RWPE2 (cell line): ENCODE results near the gene CCR5AS.
"Not testable (repeated sequence)": the region's sequence is repeated elsewhere in the genome, so short reads cannot be mapped to it uniquely, and the experiment has no call there.

ENCODE experiments used
- ATAC-seq: fragments of 200-7000 bp; cut with Tn5 transposase; 3 replicates; pipeline ENCODE4 v1.9.1; 2021; ENCODE audit warnings: low read depth
- DNase-seq: peaks from one replicate; pipeline ENCODE4 v3.0.0-alpha.2; 2020; ENCODE audit warnings: low spot score
- H3K27ac ChIP-seq: fragments of 450-650 bp; 2 replicates; pipeline ENCODE4 v1.5.1; 2017; ENCODE audit warnings: mild to moderate bottlenecking; ENCODE audit not compliant: poor library complexity, severe bottlenecking
- H3K27me3 ChIP-seq: fragments of 250-450 bp; sonication (Bioruptor Pico); 2 replicates; pipeline ENCODE4 v1.5.1; 2021; ENCODE audit warnings: mild to moderate bottlenecking, moderate library complexity; ENCODE audit not compliant: insufficient read depth, poor library complexity, severe bottlenecking
- H3K36me3 ChIP-seq: fragments of 250-450 bp; sonication (Bioruptor Pico); 2 replicates; pipeline ENCODE4 v1.5.1; 2020; ENCODE audit warnings: low read depth, mild to moderate bottlenecking, moderate library complexity
- H3K4me1 ChIP-seq: fragments of 250-450 bp; sonication (Bioruptor Pico); 2 replicates; pipeline ENCODE4 v1.5.1; 2021; ENCODE audit warnings: mild to moderate bottlenecking, moderate library complexity; ENCODE audit not compliant: insufficient read depth, poor library complexity, severe bottlenecking
- H3K4me3 ChIP-seq: fragments of 250-450 bp; sonication (Bioruptor Pico); 2 replicates; pipeline ENCODE4 v1.5.1; 2021; ENCODE audit warnings: mild to moderate bottlenecking, moderate library complexity; ENCODE audit not compliant: severe bottlenecking
- H3K9me3 ChIP-seq: fragments of 250-450 bp; sonication (Bioruptor Pico); 2 replicates; pipeline ENCODE4 v1.5.1; 2021; ENCODE audit warnings: mild to moderate bottlenecking, moderate library complexity; ENCODE audit not compliant: severe bottlenecking
- TF ChIP-seq, protein P1 (sequence below): fragments of 450-650 bp; IDR thresholded peaks from one replicate; pipeline ENCODE4 v1.5.1; 2017; ENCODE audit warnings: mild to moderate bottlenecking, moderate library complexity; ENCODE audit not compliant: poor library complexity, severe bottlenecking

Gene CCR5AS

DNA sequence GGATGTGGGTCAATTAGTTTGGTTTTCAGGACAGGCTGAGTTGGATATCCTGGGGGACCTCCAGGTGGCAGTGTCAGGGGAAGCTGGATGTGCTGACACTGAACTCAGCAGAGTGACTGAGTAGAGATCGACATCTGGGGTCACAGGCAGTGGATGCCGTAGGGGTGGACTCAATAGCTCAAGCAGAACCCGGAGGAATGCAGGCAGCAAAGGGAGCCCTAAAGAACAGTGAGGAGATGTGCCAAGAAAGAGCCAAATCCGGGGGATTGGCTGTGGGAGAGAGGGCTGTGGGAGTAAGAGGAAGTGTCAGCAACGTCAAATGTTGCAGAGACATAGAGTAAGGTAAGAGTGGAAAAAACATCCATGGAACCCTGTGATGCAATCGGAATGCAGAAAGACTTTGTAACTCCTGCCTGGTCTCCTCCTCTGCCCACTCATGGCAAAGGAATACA lies 11.6 kb downstream of the CCR5AS start:
- Histone ChIP-seq H3K4me3 (no peak overlapping the region), H3K27me3 (no peaks in the 10 kb centered on the region), H3K4me1 (no peaks in the 10 kb centered on the region), H3K27ac (no peak overlapping the region), H3K36me3 (no peaks in the 10 kb centered on the region), H3K9me3 (no peaks in the 10 kb centered on the region)
- TF ChIP-seq, protein P1, sequence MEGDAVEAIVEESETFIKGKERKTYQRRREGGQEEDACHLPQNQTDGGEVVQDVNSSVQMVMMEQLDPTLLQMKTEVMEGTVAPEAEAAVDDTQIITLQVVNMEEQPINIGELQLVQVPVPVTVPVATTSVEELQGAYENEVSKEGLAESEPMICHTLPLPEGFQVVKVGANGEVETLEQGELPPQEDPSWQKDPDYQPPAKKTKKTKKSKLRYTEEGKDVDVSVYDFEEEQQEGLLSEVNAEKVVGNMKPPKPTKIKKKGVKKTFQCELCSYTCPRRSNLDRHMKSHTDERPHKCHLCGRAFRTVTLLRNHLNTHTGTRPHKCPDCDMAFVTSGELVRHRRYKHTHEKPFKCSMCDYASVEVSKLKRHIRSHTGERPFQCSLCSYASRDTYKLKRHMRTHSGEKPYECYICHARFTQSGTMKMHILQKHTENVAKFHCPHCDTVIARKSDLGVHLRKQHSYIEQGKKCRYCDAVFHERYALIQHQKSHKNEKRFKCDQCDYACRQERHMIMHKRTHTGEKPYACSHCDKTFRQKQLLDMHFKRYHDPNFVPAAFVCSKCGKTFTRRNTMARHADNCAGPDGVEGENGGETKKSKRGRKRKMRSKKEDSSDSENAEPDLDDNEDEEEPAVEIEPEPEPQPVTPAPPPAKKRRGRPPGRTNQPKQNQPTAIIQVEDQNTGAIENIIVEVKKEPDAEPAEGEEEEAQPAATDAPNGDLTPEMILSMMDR = no peak
- ATAC-seq = no peak
- DNase-seq = no peak

DNA sequence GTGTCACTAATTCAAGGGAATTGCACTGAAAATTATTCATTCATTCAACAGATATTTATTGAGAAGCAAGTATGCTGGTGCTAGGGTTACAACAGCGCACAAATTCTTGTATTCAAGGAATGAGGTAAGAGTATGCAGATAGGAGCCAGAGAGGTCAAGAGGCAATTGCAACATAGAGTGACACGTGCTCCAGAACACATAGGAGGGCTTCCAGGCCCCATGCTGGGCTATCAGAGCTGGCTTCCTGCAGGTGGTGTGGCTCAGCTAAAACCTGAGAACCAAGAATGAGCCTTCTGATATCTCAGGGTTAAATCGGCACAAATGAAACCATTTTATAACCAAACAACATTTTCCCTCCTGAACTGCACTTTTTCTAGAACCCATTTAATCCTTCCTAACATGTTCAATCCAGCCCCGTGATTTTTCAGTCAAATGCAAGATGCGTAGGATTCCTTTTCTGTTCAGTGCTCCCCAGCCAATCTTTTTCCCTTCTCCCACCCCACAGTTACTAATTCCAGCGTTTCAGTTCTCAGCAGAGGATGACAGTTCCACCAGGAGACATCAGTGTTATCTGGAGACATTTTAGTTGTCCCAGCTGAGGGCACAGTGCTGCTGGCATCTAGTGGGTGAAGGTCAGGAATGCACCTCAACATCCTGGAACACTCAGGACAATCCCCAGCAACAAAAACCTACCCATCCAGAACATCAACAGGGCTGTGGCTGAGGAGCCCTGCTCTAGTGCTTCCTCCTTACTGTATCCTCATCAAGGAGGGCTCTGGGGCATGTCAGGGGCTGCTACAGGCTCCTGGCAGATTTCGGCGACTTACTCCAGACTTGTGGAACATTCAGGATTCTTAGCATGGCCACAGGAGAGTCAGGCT lies 13.1 kb downstream of the CCR5AS start:
- DNase-seq (no peak), ATAC-seq (no peak)
- Histone ChIP-seq H3K27me3 (no peaks in the 10 kb centered on the region), H3K9me3 (no peaks in the 10 kb centered on the region), H3K4me3 (no peak overlapping the region), H3K4me1 (no peaks in the 10 kb centered on the region), H3K36me3 (no peaks in the 10 kb centered on the region), H3K27ac (no peak overlapping the region)
- TF ChIP-seq, protein P1 = peak; percentile 13

DNA sequence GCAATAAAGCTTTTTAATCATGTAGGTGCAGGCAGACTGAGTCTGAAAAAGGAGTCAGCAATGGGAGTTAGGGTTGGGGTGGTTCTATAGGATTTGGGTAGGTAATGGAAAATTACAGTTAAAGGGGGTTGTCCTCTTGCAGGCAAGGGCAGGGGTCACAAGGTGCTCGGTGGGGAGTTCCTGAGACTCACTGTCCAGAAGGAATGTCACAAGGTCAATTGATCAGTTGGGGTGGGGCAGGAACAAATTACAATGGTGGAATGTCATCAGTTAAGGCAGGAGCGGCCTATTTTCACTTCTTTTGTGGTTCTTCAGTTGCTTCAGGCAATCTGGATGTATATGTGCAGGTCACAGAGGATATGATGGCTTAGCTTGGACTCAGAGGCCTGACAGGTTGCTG lies 13.9 kb downstream of the CCR5AS start:
- Histone ChIP-seq H3K27me3 (no peaks in the 10 kb centered on the region), H3K27ac (no peak overlapping the region), H3K9me3 (no peaks in the 10 kb centered on the region), H3K4me3 (no peak overlapping the region), H3K36me3 (no peaks in the 10 kb centered on the region), H3K4me1 (no peaks in the 10 kb centered on the region)
- DNase-seq (no peak), ATAC-seq (no peak)
- TF ChIP-seq, protein P1 = no peak

DNA sequence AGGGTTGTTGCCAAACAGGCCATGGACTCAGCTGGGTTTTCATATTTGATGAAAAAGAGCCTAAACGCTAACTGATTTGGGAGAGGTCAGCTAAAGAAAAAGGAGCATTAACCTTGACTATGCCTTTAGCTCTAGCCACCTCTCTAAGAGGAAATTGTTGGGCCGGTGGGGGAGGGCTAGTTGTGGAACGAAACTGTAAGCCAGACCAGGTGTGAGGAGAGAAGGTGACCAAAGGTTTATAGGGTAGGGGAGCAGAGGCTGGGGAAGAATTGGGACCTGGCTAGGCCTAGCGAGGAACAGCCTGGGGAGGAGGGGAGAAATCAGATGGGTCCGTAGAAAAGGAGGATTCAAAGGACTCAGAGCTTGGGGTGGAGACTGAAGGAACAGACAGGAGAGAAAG lies 15.3 kb downstream of the CCR5AS start:
- not testable (repeated sequence) for H3K4me1 ChIP-seq, ATAC-seq, H3K9me3 ChIP-seq, H3K36me3 ChIP-seq, H3K4me3 ChIP-seq, H3K27me3 ChIP-seq, H3K27ac ChIP-seq, DNase-seq

DNA sequence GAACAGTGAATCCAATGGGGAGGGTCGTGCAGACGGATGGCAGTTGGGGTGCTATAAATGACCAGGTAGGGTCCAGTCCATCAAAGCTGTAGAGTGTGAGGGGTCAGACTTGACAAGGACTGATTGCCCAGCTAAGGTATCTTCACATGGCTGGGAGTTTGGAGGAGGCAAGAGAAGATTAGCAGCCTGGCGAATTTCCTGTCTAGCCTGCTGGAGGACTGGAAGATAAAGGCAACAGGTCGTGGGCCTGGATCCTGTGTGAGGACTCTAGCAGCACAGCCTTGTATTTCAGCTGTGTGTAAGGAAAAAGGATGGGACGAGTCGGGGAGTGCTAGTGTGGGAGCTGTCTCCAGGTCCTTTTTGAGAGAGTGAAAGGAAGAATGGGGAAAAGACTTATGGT lies 17.6 kb downstream of the CCR5AS start:
- Histone ChIP-seq H3K36me3 (no peaks in the 10 kb centered on the region), H3K4me3 (no peak overlapping the region), H3K27ac (no peak overlapping the region), H3K4me1 (peaks cover 7% of the 10 kb centered on the region), H3K9me3 (no peaks in the 10 kb centered on the region), H3K27me3 (no peaks in the 10 kb centered on the region)
- TF ChIP-seq, protein P1 = no peak
- DNase-seq (no peak), ATAC-seq (no peak)

DNA sequence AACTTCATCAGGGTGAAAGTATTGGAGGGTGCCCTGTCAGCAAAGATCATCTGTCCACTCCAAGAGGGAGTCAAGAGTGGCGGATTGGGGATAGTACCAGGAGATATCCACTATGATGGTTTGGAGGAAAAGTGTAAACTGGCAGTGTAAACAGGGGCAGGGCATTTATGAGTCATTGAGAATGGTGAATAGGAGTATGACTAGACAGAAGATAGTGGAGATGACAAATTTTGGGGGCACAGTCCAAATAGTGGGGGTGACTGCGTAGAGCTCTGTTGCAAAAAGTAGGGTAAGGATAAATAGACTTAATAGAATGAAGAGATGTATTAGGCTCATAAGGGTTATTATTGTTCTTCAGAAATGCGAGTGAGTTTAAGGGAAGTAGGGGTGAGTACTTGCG lies 18.0 kb downstream of the CCR5AS start:
- H3K4me3 ChIP-seq, H3K4me1 ChIP-seq, DNase-seq, H3K9me3 ChIP-seq, H3K27ac ChIP-seq, H3K36me3 ChIP-seq, ATAC-seq, H3K27me3 ChIP-seq: not testable (repeated sequence)
